Transverse colon (tissue), 4 donors: Measurements from ENCODE around the gene ZNF197. TPM values are rescaled to one million over a fixed set of nuclear protein-coding genes. Genes with fewer than 3 reads are reported as not detected.
"Not testable (repeated sequence)": the region's sequence is repeated elsewhere in the genome, so short reads cannot be mapped to it uniquely, and the experiment has no call there.

Source experiments
- DNase-seq: peaks from one replicate; pipeline ENCODE4 v3.0.0-alpha.2; 2019
- H3K27ac ChIP-seq, 4 donors: fragments of 200-600 bp; sonication (generic); 2 replicates each; pipeline ENCODE4 v1.5.1; 2016 to 2018; ENCODE audit warnings: inconsistent platforms in 4 of 4
- H3K27me3 ChIP-seq: fragments of 200-600 bp; sonication (generic); 2 replicates; pipeline ENCODE4 v1.5.1; 2017; ENCODE audit warnings: inconsistent platforms
- H3K36me3 ChIP-seq, 4 donors: fragments of 200-600 bp; sonication (generic); 2 replicates each; pipeline ENCODE4 v1.5.1; 2017 to 2019; ENCODE audit warnings: inconsistent platforms in 4 of 4
- H3K4me1 ChIP-seq, 4 donors: fragments of 200-600 bp; sonication (generic); 2 replicates each; pipeline ENCODE4 v1.5.1; 2017 to 2020; ENCODE audit warnings: inconsistent platforms in 4 of 4
- H3K4me3 ChIP-seq, 4 donors: fragments of 200-600 bp; sonication (generic); 1 replicate in 1 of 4; 2 replicates in 3 of 4; pipeline versions ENCODE4 v1.5.1 to v1.6.1; 2017 to 2019; ENCODE audit warnings: inconsistent platforms in 4 of 4
- H3K9me3 ChIP-seq, 2 donors: fragments of 200-600 bp; sonication (generic); 2 replicates each; pipeline ENCODE4 v1.5.1; 2017 to 2019; ENCODE audit warnings: inconsistent platforms in 2 of 2
- CTCF ChIP-seq, 5 experiments: fragments of 200-600 bp in 3 of 5; fragments of 450-650 bp in 2 of 5; sonication (generic) in 3 of 5; IDR thresholded peaks; 1 replicate in 2 of 5; 2 replicates in 3 of 5; pipeline ENCODE4 v1.5.1; 2016 to 2017; ENCODE audit warnings: antibody characterized with exemption in 5 of 5, inconsistent platforms in 3 of 5, mild to moderate bottlenecking in 2 of 5, moderate library complexity in 1 of 5
- EP300 ChIP-seq: sonication (generic); formaldehyde crosslinking; IDR thresholded peaks from one replicate; pipeline ENCODE4 v1.6.1; 2017; ENCODE audit warnings: antibody characterized with exemption, low read depth
- POLR2A ChIP-seq: fragments of 450-650 bp; IDR thresholded peaks from one replicate; pipeline ENCODE4 v1.6.1; 2016; ENCODE audit warnings: antibody characterized with exemption, mild to moderate bottlenecking, moderate library complexity
- POLR2AphosphoS5 ChIP-seq, 3 donors: sonication (generic); formaldehyde crosslinking; IDR thresholded peaks; one replicate each; pipeline ENCODE4 v1.6.1; 2016; ENCODE audit warnings: antibody characterized with exemption in 3 of 3
- WGBS, 2 donors: methylation state at CpG; one replicate each; pipeline ENCODE4 v1.1.5; 2018; ENCODE audit warnings: low coverage in 1 of 2; 5-methylcytosine and 5-hydroxymethylcytosine counted together
- in situ Hi-C, 4 donors: fragments of 200-750 bp; cut with MboI; loops; one replicate each; pipeline versions ENCODE4 v1.15.0 to v1.15.1; 2017; ENCODE audit warnings: low sequenced_read_pairs in 3 of 4, low pct_ligation_motif_present in 1 of 4, low pct_unique_long_range_greater_than_20kb in 1 of 4
- intact Hi-C: fragments of 100-400 bp; cut with DNase I; formaldehyde crosslinking; loops from one replicate; pipeline ENCODE4 v1.15.1; 2023; ENCODE audit warnings: low total_unique reads
- total RNA-seq, 4 donors: library from RNA; depleted of rRNA; stranded (reverse); fragments of >200 nt; gene quantifications; one replicate each; pipeline ENCODE4 v1.1.0, GENCODE V29; 2016

Gene ZNF197
- total RNA-seq, 4 donors from 2014 or later = 8.2 to 19.8 (median 12.4) TPM

GRCh38 chr3:44669760-44670159 lies 44.9 kb downstream of the ZNF197 start:
- WGBS, 2 donors = 87% methylated on average over 6 of the region's 6 CpGs; no CpG with 5 or more reads in 1 of the 2 donors
- intact Hi-C loops = no loop called here

GRCh38 chr3:44673466-44673865 lies 48.6 kb downstream of the ZNF197 start:
- WGBS, 2 donors = 89 to 97% methylated on average over 6 to 8 of the region's 8 CpGs
- intact Hi-C loops, H3K27ac ChIP-seq, in situ Hi-C loops, H3K27me3 ChIP-seq, H3K36me3 ChIP-seq, H3K4me3 ChIP-seq, DNase-seq, H3K4me1 ChIP-seq, H3K9me3 ChIP-seq: not testable (repeated sequence)

More at GRCh38 chr3:44669760-44670159, 44.9 kb downstream of the ZNF197 start:
- in situ Hi-C loops = no loop called here
- DNase-seq = no peak
- no peaks in the 10 kb centered on the region for H3K27me3 ChIP-seq
- no peaks in the 10 kb centered on the region for H3K9me3 ChIP-seq
- no peak overlapping the region for H3K4me3 ChIP-seq
- H3K4me1 ChIP-seq = no peaks in the 10 kb centered on the region
- H3K27ac ChIP-seq = no peak overlapping the region
- TF ChIP-seq CTCF (IDR thresholded peaks at IDR 0.05) (no peak), EP300 (no peak), POLR2A (no peak), POLR2AphosphoS5 (IDR thresholded peaks at IDR 0.05) (no peak)
- no peaks in the 10 kb centered on the region for H3K36me3 ChIP-seq

GRCh38 chr3:44674211-44674610 lies 49.4 kb downstream of the ZNF197 start:
- no peaks in the 10 kb centered on the region for H3K4me1 ChIP-seq
- H3K27me3 ChIP-seq = no peaks in the 10 kb centered on the region
- intact Hi-C loops = no loop called here
- H3K36me3 ChIP-seq = no peaks in the 10 kb centered on the region
- no peak for DNase-seq
- TF ChIP-seq CTCF (IDR thresholded peaks at IDR 0.05) (no peak), EP300 (no peak), POLR2AphosphoS5 (IDR thresholded peaks at IDR 0.05) (no peak), POLR2A (no peak)
- in situ Hi-C loops = no loop called here
- H3K27ac ChIP-seq = no peak overlapping the region
- 56 to 57% methylated on average over 1 to 2 of the region's 2 CpGs for WGBS, 2 donors
- no peaks in the 10 kb centered on the region for H3K9me3 ChIP-seq
- no peak overlapping the region for H3K4me3 ChIP-seq

GRCh38 chr3:44678480-44679116 lies 53.8 kb downstream of the ZNF197 start:
- in situ Hi-C loops = no loop called here
- no peaks in the 10 kb centered on the region for H3K4me1 ChIP-seq
- 94 to 100% methylated on average over 3 to 5 of the region's 5 CpGs for WGBS, 2 donors
- TF ChIP-seq CTCF (IDR thresholded peaks at IDR 0.05) (no peak), POLR2AphosphoS5 (IDR thresholded peaks at IDR 0.05) (no peak), EP300 (no peak), POLR2A (no peak)
- intact Hi-C loops = no loop called here
- H3K27ac ChIP-seq = no peak overlapping the region
- DNase-seq = no peak
- H3K4me3 ChIP-seq = no peak overlapping the region
- no peaks in the 10 kb centered on the region for H3K27me3 ChIP-seq
- no peaks in the 10 kb centered on the region for H3K9me3 ChIP-seq
- H3K36me3 ChIP-seq = no peaks in the 10 kb centered on the region

- H3K36me3 ChIP-seq = no peaks in the 10 kb centered on the region
- peaks cover 0 to 6% (median 3%) of the 10 kb centered on the region in 4 donors for H3K4me1 ChIP-seq
- WGBS, 2 donors = 91 to 100% methylated on average over 1 to 4 of the region's 4 CpGs
- in situ Hi-C loops = no loop called here
- no peak for TF ChIP-seq EP300
- TF ChIP-seq POLR2AphosphoS5 (IDR thresholded peaks at IDR 0.05) = no peak
- TF ChIP-seq CTCF (IDR thresholded peaks at IDR 0.05) = no peak
- no peak for TF ChIP-seq POLR2A
- no peak for DNase-seq
- H3K27ac ChIP-seq = no peak overlapping the region
- no peaks in the 10 kb centered on the region for H3K27me3 ChIP-seq
- H3K9me3 ChIP-seq = no peaks in the 10 kb centered on the region
- intact Hi-C loops = no loop called here
- H3K4me3 ChIP-seq = no peak overlapping the region
Observed at GRCh38 chr3:44680921-44681455, 56.2 kb downstream of the ZNF197 start.
